DMS 273 treated with DMSO at 0.1 percent for 48 hours (cell line): ENCODE data around the gene CLTA.
"Not testable (repeated sequence)": the region's sequence is repeated elsewhere in the genome, so short reads cannot be mapped to it uniquely, and the experiment has no call there.

Source experiments
- DNase-seq: peaks from one replicate; lab custom pipeline; 2025; lab: John Stamatoyannopoulos, UW

Gene CLTA

GRCh38 chr9:36158122-36158521 lies 32.6 kb upstream of the CLTA start:
- DNase-seq: no peak

- no peak for DNase-seq
Measured at GRCh38 chr9:36158917-36159316, 31.8 kb upstream of the CLTA start.

DNA sequence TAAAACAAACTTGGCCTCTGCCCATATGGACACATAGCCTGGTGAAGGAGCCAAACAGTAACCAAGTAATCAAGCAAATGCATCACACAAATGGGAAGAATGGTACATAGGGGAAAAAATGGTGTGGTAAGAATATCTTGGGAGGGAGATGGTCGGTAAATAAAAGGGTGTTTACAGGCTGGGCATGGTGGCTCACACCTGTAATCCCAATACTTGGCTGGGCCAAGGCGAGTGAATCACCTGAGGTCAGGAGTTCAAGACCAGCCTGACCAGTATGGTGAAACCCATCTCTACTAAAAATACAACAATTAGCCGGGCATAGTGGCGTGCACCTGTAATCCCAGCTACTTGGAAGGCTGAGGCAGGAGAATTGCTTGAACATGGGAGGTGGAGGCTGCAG lies 31.2 kb upstream of the CLTA start:
- DNase-seq: not testable (repeated sequence)

- DNase-seq: not testable (repeated sequence)
Measured at GRCh38 chr9:36160126-36160525, 30.6 kb upstream of the CLTA start.

DNA sequence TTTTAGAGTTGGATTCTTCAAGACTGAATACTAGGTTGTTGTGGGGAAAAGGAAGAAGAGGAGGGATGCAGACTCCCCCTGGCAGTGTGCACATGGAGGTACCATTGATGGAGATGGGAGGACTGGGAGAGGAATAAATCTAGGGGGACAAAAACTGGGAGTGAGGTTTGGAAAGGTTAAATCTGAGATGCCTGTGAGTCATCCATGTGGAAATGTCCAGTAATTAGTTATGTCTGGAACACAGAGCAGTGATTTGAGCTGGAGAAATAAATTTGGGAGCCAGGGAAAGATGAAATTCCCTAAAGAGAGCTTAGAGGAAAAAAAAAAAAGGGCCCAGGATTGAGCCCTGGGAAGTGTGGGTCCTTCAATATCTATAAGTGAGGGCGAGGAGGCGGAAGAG lies 29.5 kb upstream of the CLTA start:
- DNase-seq: no peak

- no peak for DNase-seq
Measured at GRCh38 chr9:36162211-36162738, 28.4 kb upstream of the CLTA start.

DNA sequence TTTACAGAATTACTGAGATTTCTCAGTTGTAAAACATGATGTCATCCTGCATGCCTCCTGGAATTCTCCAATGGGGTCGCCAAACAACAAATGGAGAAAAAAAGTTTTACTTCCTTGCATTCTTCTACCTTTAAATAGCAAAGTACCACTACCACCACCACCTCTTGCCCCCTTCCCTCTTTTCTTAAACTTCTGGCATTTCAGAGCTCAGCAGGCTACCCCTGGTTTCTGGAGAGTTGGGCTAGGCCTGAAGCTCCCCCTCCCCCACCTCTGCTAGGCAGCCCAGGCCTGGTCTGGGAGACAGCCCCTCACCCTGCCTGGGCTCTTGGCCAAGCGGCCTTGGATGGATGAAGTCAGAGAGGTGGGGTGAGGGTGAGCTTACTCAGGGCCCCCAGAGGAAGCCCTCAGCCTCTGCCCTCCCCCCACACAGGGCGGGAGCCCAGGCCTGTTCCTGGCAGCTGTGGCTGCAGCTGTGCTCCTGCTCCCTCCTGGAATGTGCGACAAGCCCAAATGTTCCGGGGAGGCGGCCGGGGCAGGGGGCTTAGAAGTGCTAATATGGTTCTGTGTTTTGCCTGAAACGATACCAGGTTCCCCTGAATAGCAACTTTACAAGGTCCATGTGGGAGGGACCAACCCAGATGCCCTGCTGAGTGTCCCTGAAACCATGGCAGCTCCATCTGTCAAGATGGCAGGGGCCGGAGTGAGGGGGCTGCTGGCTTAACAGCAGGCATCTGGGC lies 27.5 kb upstream of the CLTA start:
- DNase-seq: peak; percentile 77

- DNase-seq: peak; percentile 46
Measured at GRCh38 chr9:36163786-36164170, 26.9 kb upstream of the CLTA start.

- DNase-seq: no peak
Measured at GRCh38 chr9:36164372-36164771, 26.3 kb upstream of the CLTA start.

GRCh38 chr9:36164989-36165388 lies 25.7 kb upstream of the CLTA start:
- no peak for DNase-seq

- DNase-seq: no peak
Measured at GRCh38 chr9:36165826-36166167, 24.9 kb upstream of the CLTA start.

DNA sequence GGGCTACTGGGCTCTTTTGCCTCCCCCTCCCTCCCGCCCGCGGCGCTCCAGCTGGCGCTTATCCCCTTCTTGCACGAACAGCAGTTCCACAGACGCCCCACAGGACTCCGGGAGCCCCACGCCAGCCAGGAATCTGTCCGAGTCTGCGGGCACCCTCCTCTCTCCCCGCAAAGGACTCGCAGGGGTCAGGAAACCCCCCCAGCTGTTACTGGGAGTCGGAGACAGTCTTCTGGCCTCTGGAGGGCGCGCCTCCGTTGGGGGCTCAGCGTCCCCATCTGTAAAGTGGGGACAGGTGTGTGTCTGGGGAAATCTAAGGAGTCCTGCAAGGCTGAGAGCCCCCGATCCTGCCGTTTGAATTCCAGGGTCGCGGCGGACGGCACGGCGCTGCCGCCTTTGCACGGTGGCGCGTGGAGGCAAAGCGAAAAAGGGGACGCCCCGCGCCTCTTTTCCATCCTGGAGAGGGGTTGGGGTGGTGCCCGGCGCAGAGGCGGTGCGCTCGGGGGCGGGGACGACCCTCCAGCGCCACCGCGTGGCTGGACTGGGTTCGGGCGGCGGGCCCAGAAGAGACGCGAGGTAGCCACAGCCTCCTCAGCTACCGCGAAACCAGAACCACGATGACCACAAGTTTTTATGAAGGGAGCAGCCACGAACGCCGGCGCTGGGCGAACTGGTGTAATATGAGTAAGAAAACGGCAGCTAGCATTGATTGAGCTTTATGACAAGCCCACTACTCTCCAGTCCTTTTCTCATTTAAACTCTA lies 24.4 kb upstream of the CLTA start:
- DNase-seq: peak; percentile 65

GRCh38 chr9:36169166-36169565 lies 21.6 kb upstream of the CLTA start, which contains the start of gene CCIN:
TSS of gene CCIN (plus strand) at chr9:36169388. CDS start at chr9:36169503, 115 bp downstream.
- no peak for DNase-seq

DNA sequence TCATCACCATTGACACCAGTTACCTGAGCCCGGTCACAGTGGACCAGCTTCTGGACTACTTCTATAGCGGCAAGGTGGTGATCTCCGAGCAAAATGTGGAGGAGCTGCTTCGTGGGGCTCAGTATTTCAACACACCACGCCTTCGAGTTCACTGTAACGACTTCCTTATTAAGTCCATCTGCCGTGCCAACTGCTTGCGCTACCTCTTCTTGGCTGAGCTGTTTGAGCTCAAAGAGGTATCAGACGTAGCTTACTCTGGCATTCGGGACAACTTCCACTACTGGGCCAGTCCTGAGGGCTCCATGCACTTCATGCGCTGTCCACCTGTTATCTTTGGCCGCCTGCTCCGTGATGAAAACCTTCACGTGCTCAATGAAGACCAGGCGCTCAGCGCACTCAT lies 21.0 kb upstream of the CLTA start:
- DNase-seq: no peak

DNA sequence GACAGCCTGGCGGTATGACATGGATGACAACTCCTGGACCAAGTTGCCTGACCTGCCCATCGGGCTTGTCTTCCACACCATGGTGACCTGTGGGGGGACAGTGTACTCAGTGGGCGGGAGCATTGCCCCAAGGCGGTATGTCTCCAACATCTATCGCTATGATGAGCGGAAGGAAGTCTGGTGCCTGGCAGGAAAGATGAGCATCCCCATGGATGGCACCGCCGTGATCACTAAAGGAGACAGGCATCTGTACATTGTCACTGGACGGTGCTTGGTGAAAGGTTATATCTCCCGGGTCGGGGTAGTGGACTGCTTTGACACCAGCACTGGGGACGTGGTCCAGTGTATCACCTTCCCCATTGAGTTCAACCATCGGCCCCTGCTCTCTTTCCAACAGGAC lies 20.2 kb upstream of the CLTA start:
- no peak for DNase-seq

DNA sequence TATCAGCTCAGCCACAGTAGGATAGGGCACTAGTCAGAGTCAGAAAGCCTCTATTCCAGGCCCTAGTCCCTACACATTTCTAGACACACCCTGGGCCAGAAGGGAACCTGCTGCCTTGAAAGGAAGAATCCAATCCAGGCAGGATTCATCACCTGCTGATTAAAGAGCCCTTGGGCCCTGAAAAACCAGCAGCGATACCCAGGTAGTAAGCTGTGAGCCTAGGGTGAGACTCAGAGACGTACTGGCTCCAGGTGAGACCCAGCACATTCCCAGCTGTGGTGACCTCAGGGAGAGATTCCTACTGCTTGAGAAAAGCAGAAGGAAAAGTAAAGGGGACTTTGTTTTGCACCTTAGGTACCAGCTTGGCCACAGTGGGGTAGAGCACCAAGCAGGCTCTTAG lies 16.9 kb upstream of the CLTA start:
- no peak for DNase-seq

- DNase-seq: no peak
Measured at GRCh38 chr9:36174271-36174670, 16.4 kb upstream of the CLTA start.

GRCh38 chr9:36174731-36175130 lies 16.0 kb upstream of the CLTA start:
- no peak for DNase-seq

GRCh38 chr9:36175209-36175608 lies 15.5 kb upstream of the CLTA start:
- DNase-seq: not testable (repeated sequence)

GRCh38 chr9:36176496-36176895 lies 14.2 kb upstream of the CLTA start:
- DNase-seq: not testable (repeated sequence)

- DNase-seq: no peak
Measured at GRCh38 chr9:36177571-36177970, 13.2 kb upstream of the CLTA start.

- not testable (repeated sequence) for DNase-seq
Measured at GRCh38 chr9:36180243-36180642, 10.5 kb upstream of the CLTA start.

- no peak for DNase-seq
Measured at GRCh38 chr9:36187414-36187813, 3.3 kb upstream of the CLTA start.
